CMK (cell line): ENCODE data around the gene TMEM125.

ENCODE experiments used
- DNase-seq: peaks from one replicate; pipeline ENCODE4 v3.0.0-alpha.2; 2010; ENCODE audit warnings: low read depth

The TMEM125 gene

GRCh38 chr1:43312212-43312623, 42.4 kb downstream of the TMEM125 start:
- no peak for DNase-seq

- no peak for DNase-seq
Observed at GRCh38 chr1:43312663-43313515, 43.1 kb downstream of the TMEM125 start.

- DNase-seq: no peak
Observed at GRCh38 chr1:43313771-43314170, 44.0 kb downstream of the TMEM125 start.

- no peak for DNase-seq
Observed at GRCh38 chr1:43314233-43314632, 44.5 kb downstream of the TMEM125 start.

GRCh38 chr1:43315481-43315880, 45.7 kb downstream of the TMEM125 start:
- DNase-seq: no peak

- DNase-seq: no peak
Observed at GRCh38 chr1:43315963-43316737, 46.4 kb downstream of the TMEM125 start.

- no peak for DNase-seq
Observed at GRCh38 chr1:43316738-43317520, 47.1 kb downstream of the TMEM125 start.

GRCh38 chr1:43317817-43318471, 48.2 kb downstream of the TMEM125 start:
- no peak for DNase-seq

- DNase-seq: no peak
Observed at GRCh38 chr1:43318831-43319230, 49.0 kb downstream of the TMEM125 start.

- no peak for DNase-seq
Observed at GRCh38 chr1:43319288-43319687, 49.5 kb downstream of the TMEM125 start.

GRCh38 chr1:43319766-43320165, 50.0 kb downstream of the TMEM125 start:
- DNase-seq: no peak

GRCh38 chr1:43321331-43321891, 51.6 kb downstream of the TMEM125 start:
- DNase-seq: no peak

- no peak for DNase-seq
Observed at GRCh38 chr1:43322506-43322905, 52.7 kb downstream of the TMEM125 start.
